ENCODE results near the gene ADI1.

Gene ADI1

DNA sequence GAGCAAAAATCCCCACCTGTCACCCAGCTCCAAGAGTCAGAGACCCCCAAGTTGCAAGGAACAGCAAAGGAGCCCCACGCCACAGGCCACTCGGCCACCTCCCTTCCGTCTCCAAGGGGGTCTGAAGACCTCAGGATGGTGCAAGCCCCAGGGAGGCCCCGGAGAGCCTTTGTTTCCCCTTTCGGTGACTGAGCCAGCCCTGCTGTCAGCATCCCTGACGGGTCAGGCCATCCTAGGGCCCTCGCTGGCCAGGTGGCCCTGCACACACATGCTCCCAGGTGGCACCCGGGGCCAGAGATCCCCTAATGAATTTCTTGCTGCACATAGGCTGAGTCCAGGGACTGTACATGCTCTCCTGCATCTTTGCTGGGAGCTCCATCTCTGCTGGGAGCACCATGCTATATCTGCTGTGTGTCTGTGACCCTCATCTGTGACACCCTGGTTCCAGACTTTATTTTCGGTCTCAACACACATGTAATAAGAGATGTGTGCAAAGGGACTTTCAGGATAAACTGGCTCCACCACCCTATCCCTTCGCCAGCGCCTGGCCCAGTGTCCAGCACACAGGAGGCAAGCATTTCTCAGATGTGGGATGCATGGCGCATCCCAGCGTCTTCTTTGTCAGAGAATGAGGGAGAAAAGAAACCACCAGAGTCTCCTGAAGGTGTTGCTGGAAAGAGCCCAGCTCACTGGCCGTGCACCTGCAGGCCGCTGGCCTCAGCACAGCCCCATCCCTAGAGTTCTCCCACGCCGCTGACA lies 27.4 kb downstream of the ADI1 start:
- Histone ChIP-seq H3K9me3 (ENCODE audit: low read length) (no peaks in the 10 kb centered on the region), H3K4me2 (ENCODE audit: low read length) (no peak overlapping the region), H3K27me3 (ENCODE audit: insufficient read depth, low read length) (no peaks in the 10 kb centered on the region), H2AFZ (ENCODE audit: low read length) (no peak overlapping the region), H3F3A (ENCODE audit: insufficient read depth, low read length) (no peaks in the 10 kb centered on the region), H3K4me1 (ENCODE audit: insufficient read depth, low read length, severe bottlenecking) (peaks cover 48% of the 10 kb centered on the region), H3K79me2 (ENCODE audit: insufficient read depth, low read length) (no peaks in the 10 kb centered on the region), H3K9me2 (ENCODE audit: low read depth, low read length) (no peaks in the 10 kb centered on the region), H3K9ac (ENCODE audit: low read length) (no peak overlapping the region), H3K36me3 (ENCODE audit: insufficient read depth, low read length) (peaks cover 17% of the 10 kb centered on the region; the same call in 1 of the 2 replicates), H3K4me3 (ENCODE audit: low read depth, low read length, poor library complexity, severe bottlenecking) (no peak overlapping the region), H3K27ac (ENCODE audit: low read depth, low read length, poor library complexity, severe bottlenecking) (no peak overlapping the region), H4K20me1 (ENCODE audit: insufficient read depth, low read length) (no peaks in the 10 kb centered on the region)
- TF ChIP-seq, protein P1, sequence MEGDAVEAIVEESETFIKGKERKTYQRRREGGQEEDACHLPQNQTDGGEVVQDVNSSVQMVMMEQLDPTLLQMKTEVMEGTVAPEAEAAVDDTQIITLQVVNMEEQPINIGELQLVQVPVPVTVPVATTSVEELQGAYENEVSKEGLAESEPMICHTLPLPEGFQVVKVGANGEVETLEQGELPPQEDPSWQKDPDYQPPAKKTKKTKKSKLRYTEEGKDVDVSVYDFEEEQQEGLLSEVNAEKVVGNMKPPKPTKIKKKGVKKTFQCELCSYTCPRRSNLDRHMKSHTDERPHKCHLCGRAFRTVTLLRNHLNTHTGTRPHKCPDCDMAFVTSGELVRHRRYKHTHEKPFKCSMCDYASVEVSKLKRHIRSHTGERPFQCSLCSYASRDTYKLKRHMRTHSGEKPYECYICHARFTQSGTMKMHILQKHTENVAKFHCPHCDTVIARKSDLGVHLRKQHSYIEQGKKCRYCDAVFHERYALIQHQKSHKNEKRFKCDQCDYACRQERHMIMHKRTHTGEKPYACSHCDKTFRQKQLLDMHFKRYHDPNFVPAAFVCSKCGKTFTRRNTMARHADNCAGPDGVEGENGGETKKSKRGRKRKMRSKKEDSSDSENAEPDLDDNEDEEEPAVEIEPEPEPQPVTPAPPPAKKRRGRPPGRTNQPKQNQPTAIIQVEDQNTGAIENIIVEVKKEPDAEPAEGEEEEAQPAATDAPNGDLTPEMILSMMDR (IDR thresholded peaks at IDR 0.05; ENCODE audit: low read length): no peak
- no peak for TF ChIP-seq EZH2 (IDR thresholded peaks at IDR 0.05; ENCODE audit: borderline replicate concordance, low read length)

DNA sequence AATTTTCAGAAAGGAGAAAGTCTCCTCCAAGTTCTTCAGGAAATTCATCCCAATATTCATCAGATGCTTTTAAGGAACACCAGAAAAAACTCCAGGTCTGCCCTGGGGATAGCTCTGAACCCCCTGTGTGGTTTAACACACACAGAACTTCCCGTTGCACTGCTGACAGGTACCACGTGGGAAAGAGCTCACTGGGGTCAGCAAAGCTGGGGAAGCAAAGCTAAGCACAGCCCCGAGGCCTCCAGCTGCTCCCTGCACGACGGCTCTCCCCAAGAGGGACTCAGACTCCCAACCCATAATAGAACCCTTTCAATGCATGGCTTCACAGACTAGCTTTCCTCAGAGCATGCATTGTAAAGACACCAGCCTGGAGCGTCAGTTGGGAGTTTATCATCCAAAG lies 28.0 kb downstream of the ADI1 start:
- H3K9me2 ChIP-seq (ENCODE audit: low read depth, low read length): no peaks in the 10 kb centered on the region
- H3F3A ChIP-seq (ENCODE audit: insufficient read depth, low read length): no peaks in the 10 kb centered on the region
- H3K9ac ChIP-seq (ENCODE audit: low read length): no peak overlapping the region; the same call in 1 of the 2 replicates
- H3K4me2 ChIP-seq (ENCODE audit: low read length): no peak overlapping the region; the same call in 1 of the 2 replicates
- TF ChIP-seq, protein P1 (IDR thresholded peaks at IDR 0.05; ENCODE audit: low read length): no peak
- no peak for TF ChIP-seq EZH2 (IDR thresholded peaks at IDR 0.05; ENCODE audit: borderline replicate concordance, low read length)
- H3K27me3 ChIP-seq (ENCODE audit: insufficient read depth, low read length): no peaks in the 10 kb centered on the region
- H3K9me3 ChIP-seq (ENCODE audit: low read length): no peaks in the 10 kb centered on the region
- H3K4me3 ChIP-seq (ENCODE audit: low read depth, low read length, poor library complexity, severe bottlenecking): no peak overlapping the region
- H3K27ac ChIP-seq (ENCODE audit: low read depth, low read length, poor library complexity, severe bottlenecking): no peak overlapping the region
- peaks cover 13% of the 10 kb centered on the region; the same call in 1 of the 2 replicates for H3K36me3 ChIP-seq (ENCODE audit: insufficient read depth, low read length)
- H3K79me2 ChIP-seq (ENCODE audit: insufficient read depth, low read length): no peaks in the 10 kb centered on the region
- no peak overlapping the region for H2AFZ ChIP-seq (ENCODE audit: low read length)
- H4K20me1 ChIP-seq (ENCODE audit: insufficient read depth, low read length): no peaks in the 10 kb centered on the region
- H3K4me1 ChIP-seq (ENCODE audit: insufficient read depth, low read length, severe bottlenecking): peaks cover 48% of the 10 kb centered on the region

DNA sequence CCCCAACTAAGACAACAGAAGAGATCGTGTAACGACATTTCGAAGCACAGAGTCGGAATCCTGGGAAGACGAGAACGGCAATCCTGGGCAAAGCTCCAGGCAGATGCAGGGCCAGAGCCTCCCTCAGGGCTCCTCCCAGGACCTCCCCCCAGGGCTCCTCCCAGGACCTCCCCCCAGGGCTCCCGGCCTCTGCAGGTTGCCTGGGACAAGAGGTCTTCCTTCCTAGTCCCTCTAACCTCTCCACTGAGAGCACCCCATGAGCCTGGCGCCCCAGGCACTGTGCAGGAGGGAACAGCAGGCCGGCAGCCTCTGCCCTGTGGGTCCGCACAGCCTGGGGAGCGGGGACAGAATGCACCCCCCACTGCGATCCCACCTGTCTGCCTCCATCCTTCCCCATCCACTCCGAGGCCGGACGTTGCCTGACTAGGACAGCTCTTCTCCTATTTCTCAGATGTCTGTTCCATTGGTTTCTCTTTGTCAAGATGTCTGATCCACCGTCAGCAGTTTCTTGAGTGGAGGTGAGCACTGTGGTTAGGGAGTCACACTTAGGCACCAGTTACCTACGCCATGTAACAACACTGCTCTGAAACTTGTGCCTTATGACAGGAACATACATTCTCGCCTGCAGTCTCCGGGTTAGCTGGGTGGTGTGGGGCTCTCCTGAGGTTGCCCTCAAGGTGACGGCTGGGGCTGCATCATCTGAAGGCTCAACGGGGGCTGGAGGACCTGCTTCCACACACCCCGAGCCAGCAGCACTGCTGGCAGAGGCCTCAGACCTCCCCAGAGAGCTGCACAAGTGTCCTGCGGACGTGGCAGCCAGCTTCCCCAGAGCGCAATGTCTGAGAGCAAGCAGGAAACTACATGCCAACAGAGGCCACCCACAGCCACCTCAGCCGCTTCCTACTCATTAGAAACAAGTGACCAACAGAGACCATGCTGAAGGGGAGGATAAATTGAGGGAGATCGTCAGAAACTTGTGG lies 28.9 kb downstream of the ADI1 start:
- peaks cover 7% of the 10 kb centered on the region; the same call in 1 of the 2 replicates for H3K36me3 ChIP-seq (ENCODE audit: insufficient read depth, low read length)
- peak overlapping the region; percentile 59 for H3K27ac ChIP-seq (ENCODE audit: low read depth, low read length, poor library complexity, severe bottlenecking)
- H3K4me3 ChIP-seq (ENCODE audit: low read depth, low read length, poor library complexity, severe bottlenecking): no peak overlapping the region
- TF ChIP-seq, protein P1 (IDR thresholded peaks at IDR 0.05; ENCODE audit: low read length): no peak
- no peak for TF ChIP-seq EZH2 (IDR thresholded peaks at IDR 0.05; ENCODE audit: borderline replicate concordance, low read length)
- no peaks in the 10 kb centered on the region for H3K27me3 ChIP-seq (ENCODE audit: insufficient read depth, low read length)
- no peaks in the 10 kb centered on the region for H3F3A ChIP-seq (ENCODE audit: insufficient read depth, low read length)
- no peak overlapping the region for H2AFZ ChIP-seq (ENCODE audit: low read length)
- H3K9me2 ChIP-seq (ENCODE audit: low read depth, low read length): no peaks in the 10 kb centered on the region
- H3K79me2 ChIP-seq (ENCODE audit: insufficient read depth, low read length): no peaks in the 10 kb centered on the region
- peak overlapping the region; percentile 35; the same call in 1 of the 2 replicates for H3K4me2 ChIP-seq (ENCODE audit: low read length)
- no peak overlapping the region for H3K9ac ChIP-seq (ENCODE audit: low read length)
- no peaks in the 10 kb centered on the region for H3K9me3 ChIP-seq (ENCODE audit: low read length)
- H4K20me1 ChIP-seq (ENCODE audit: insufficient read depth, low read length): no peaks in the 10 kb centered on the region
- H3K4me1 ChIP-seq (ENCODE audit: insufficient read depth, low read length, severe bottlenecking): peaks cover 48% of the 10 kb centered on the region
